Skin of body (tissue), 2 donors: ENCODE measurements around the gene SLC7A11. TPM values are rescaled to one million over a fixed set of nuclear protein-coding genes. Genes with fewer than 3 reads are reported as not detected.

Experiments
- DNase-seq: peaks from one replicate; lab custom pipeline; 2025; lab: John Stamatoyannopoulos, UW
- total RNA-seq: library from RNA; depleted of rRNA; stranded (reverse); fragments of >200 nt; gene quantifications from one replicate; pipeline ENCODE4 v1.2.3, GENCODE V29; 2014

The SLC7A11 gene
- total RNA-seq, 1 donor from 2014 or later = 2.1 TPM

DNA sequence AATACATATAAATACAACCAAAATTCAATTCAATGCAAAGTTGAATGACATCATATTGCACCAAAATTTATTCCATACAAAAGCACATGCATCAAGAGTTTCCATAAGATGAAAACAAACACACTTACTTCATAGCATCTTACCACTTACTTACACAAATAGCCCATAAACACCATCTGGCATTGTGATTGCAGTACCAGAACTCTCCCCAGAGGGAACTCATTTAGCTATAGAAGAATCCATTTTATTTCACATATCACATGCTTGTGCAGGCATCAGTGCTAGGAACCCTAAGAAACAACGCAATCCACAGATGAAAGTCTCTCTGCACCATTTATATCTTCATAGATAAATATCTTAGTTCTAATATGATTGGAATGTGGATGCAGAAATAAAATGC lies 77.9 kb downstream of the SLC7A11 start:
- no peak for DNase-seq

GRCh38 chr4:138163171-138163570 lies 79.0 kb downstream of the SLC7A11 start:
- DNase-seq = no peak

DNA sequence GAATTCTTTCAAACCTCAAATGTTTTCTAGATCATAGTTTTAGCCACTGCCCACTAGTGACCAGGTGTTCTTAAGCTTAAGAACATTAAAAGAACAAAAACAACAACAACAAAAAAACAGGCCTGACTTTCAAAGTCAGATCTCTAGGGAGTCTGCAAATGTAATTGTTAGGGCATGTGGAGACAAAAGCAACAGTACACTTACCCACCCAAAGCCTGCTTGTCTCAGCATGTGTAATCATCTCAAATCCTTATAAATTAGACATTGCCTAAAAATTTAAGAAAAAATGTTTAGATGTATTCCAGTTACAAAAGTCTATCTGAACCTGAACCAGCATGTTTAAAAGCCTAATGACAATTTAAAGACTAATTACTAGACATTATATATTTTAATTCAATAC lies 79.9 kb downstream of the SLC7A11 start:
- DNase-seq = no peak

DNA sequence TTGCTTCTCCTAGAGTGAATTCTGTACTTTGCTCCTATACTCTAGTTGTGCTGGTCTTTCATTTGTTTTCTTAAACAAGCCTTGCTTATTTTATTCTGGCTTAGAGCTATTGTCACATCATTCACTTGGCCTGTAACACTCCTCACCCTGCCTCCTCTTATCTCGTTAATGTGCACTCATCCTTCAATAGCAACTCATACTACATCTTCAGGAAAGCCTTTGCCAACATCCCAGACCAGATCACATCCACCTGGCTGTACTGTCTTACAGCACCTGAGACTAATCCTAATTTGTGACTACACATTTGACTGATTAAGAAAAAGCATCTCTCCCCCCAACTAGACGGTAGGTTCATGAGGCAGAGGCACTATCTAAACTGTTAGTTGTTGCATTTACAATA lies 80.8 kb downstream of the SLC7A11 start:
- DNase-seq = no peak

GRCh38 chr4:138158746-138159297 lies 83.3 kb downstream of the SLC7A11 start:
- DNase-seq = no peak

GRCh38 chr4:138140879-138141278 lies 101.3 kb downstream of the SLC7A11 start:
- DNase-seq = no peak

DNA sequence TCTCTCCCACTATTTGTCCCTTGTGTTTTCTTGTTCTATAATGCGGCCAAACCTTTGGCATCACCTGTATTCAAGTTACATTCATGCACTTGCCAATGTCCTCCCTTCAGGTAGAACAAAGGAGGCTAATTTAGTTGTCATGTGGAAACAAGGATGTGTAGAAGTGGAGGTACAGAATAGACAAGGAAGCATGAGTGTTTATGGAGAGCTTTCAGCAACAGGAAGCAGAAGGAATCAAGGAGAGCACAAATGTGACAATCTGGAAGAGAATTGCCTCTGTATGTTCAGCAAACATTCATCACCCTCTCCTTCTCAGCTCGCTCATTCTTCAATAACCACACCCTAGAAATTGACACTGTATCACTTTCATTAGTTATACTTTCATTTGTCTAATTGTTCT lies 103.4 kb downstream of the SLC7A11 start:
- no peak for DNase-seq

DNA sequence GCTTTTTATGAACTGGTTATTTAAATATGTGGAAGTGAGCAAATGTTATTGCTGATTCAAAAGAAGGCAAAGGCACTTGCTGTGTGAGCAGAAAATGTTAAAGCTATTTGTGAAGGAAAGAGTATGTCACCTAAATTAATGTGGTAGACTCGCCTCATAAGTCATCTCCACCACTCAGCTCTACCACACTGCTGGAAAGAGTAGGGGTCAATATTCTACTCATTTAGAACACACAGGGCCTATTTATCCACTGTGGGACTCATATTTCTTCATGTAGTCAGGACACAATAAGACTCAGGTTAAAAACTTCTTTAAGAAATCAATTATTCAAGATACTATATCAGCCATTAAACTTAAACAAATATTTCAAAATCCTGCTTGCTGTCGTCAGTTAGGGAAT lies 106.5 kb downstream of the SLC7A11 start:
- DNase-seq = no peak

- no peak for DNase-seq
Measured at GRCh38 chr4:138118270-138118669, 123.9 kb downstream of the SLC7A11 start.

DNA sequence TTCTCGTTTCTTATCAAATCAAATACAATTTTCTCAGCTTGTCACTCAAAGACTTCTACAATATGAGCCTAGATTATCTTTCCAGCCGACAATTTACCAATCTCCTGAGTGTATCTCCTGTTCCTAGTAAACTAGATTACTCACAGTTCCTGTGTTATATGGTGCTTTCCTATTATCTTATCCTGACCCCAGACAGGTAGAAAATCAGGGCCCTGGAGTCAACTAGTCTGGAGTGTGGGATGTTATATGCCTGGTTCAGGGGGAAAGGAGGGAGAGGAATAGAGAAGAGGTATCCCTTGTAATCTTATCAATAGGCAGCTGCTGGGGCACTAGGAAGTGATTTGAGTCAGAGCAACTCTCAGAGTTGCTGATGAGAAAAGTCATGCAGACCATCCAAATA lies 127.1 kb downstream of the SLC7A11 start:
- no peak for DNase-seq

DNA sequence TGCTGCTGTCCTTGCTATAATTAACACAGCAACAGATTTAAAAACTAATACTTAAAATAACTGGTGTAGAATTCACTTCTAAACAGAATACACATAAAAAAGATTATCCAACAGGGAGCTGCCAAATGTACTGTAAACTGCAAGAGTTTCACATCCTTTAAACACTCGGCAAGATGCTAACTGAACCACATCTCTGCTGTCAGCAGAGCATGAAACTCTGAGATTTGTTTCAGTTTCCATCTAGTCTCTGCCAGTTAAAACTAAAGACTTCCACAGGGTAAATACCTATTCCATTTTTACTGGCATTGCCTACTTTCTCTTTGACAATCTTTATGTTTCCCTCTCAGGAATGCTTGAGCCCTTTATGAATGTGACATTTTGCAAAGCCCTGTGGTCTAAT lies 127.7 kb downstream of the SLC7A11 start:
- DNase-seq = no peak
